NCI-H146 treated with DMSO at 0.1 percent for 48 hours (cell line): ENCODE measurements around the gene ARMC9.
"Not testable (repeated sequence)": the region's sequence is repeated elsewhere in the genome, so short reads cannot be mapped to it uniquely, and the experiment has no call there.

ENCODE experiments used
- DNase-seq: peaks from one replicate; lab custom pipeline; 2025; ENCODE audit not compliant: unreplicated experiment; lab: John Stamatoyannopoulos, UW

ARMC9 gene

DNA sequence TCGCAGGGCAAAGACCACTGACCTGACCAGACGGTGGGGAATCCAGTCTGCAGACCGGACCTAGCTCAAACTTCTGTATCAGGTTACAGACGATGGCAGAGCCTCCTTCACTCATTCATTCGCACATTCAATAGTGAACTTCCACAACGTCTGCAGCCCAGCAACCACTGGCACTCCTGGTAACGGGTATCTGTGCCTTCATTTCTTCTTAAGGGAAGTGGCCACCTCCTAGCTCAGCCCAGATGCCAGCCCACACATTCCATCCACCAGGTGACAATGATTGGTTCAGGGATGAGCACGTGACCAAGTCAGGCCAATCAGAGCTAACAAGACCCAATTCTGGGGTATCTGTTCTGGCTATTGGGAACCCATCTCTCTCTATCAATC lies 15.9 kb upstream of the ARMC9 start:
- no peak for DNase-seq

DNA sequence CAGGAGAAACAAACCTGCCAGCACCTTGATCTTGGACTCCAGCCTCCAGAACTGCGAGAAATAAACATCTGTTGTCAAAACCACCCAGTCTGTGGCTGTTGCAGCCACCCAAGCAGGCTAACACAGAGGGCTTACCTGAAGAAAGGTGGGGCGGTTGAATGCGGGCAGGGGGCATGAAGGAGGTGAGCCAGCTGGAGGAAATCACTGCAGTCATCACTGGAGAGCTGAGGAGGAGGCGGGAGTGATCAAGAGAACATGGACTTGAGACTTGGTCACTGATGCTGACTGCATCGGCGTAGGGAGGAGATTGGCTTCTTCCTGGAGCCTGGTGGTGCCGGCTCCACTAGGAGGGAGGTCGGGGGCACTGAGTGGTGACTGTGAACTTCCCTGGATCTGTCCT lies 14.6 kb upstream of the ARMC9 start:
- DNase-seq = no peak

DNA sequence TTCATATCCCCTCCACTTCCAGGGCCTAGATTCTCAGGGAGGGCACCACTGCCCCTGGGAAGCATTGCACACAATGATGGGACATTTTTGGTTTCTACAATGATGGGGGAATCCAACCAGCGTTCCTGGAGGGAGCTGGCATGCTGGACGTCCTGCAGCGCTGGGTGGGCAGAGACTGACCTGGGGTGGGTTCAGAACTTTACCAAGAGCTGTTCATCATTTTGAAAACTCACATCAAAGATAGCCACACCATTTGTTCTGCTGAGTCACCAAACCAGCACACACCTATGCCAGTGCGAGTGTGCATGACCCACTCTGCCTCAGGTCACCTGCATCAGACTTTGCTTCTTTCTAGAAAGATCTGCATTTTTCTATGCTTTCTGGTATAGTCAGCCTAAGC lies 14.1 kb upstream of the ARMC9 start:
- DNase-seq = no peak

DNA sequence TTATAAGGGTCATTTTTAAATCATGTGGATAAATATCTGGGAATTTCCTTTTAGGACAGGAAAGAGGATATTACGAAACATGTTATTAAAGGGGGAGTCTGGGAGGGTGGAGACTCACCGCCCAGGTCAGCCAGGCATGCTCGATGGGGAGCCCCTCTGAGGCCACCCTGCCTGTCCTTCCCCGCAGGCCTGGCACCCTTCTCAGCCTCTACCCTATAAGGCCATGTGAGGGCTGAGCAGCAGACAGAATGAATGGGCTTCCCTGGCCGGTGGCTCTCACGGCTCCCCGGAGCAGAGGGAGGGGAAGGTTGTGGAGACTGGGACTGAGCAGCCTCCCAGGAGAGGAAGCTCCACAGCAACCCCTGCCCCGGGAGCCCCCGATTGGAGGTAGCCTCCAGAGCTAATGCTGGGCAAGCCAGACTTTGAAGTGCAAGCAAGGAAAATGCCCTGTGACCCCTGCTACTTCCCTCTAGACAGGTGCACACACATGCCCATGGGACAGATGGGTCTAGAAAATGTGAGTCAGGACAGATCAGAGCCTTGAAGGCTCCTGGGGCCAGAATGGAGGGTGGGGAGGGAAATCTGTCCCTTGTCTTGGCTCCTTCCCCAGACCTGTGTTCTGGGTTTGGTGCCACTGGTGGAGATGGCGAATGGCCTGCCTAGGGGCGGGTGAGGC lies 13.2 kb upstream of the ARMC9 start:
- no peak for DNase-seq

DNA sequence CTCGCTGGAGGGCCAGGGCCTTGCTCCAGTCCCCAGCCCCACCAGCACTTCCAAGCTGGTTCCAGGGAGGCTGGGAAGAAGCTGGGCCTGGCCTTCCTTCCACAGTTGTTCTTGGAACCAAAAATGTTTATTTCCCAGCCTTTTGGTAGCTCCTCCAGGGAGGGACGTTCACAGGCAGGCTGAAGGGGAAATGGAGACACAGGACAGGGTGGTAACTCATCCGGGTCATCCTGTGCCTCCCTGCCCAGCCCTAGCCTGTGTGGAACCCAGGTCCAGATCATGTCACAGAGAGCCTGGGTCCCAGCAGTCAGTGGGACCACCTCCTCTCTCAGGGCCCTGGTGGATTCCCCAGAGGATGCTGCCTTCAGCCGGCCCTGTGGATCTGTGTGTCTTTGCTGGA lies 12.5 kb upstream of the ARMC9 start:
- DNase-seq = no peak

- no peak for DNase-seq
Observed at GRCh38 chr2:231186325-231186724, 12.1 kb upstream of the ARMC9 start.

- DNase-seq = no peak
Observed at GRCh38 chr2:231187736-231188505, 10.5 kb upstream of the ARMC9 start.

DNA sequence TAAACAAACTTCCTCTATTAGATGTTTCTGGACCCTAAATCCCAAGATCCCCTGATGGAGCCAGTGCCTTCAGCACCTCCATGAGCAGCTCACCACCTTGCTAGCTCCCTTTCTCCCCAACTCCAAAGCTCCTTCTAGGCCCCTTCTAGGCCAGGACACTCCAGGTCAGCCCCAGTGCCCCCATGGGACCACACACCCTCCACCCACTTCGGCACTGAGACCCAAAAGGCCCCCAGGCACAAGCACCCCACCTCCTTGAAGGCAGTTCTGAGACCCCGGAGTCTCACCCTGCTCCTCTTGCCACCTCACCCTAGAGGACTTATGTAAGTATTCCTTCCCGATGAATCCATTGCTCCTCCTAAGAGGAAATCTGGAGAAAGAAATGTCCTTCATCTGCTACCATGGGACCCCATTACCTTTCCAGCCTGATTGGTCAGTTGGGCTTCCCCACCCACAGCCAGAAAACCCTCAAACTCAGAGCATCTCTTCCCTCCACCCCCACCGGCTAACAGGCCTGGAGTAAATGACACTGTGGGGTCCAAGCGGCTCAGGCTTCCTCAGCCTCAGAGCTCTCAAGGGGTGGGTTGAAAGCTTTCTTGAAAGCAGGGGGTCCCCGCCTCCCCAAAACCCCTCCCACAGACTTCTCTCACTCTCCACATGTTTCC lies 9.8 kb upstream of the ARMC9 start:
- no peak for DNase-seq

DNA sequence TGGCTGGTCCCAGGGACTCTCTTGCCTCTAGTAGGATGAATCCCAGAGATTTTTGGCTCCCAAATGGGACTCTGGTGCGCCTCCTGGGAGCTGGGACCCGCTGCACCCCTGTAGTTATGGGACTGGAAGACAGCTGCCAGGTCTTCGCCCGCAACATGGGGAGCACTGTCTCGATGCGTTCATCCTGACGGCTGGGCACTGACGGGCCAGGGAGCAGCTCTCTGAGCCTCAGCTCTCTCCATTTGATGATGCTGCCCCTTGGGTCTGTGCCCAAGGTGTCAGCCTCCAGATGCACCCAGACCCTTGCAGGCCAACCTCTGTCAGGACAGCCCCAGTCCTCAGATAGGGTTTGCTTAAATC lies 9.3 kb upstream of the ARMC9 start:
- DNase-seq = no peak

GRCh38 chr2:231189571-231190495 lies 8.6 kb upstream of the ARMC9 start:
- no peak for DNase-seq

- DNase-seq = no peak
Observed at GRCh38 chr2:231190531-231191197, 7.8 kb upstream of the ARMC9 start.

DNA sequence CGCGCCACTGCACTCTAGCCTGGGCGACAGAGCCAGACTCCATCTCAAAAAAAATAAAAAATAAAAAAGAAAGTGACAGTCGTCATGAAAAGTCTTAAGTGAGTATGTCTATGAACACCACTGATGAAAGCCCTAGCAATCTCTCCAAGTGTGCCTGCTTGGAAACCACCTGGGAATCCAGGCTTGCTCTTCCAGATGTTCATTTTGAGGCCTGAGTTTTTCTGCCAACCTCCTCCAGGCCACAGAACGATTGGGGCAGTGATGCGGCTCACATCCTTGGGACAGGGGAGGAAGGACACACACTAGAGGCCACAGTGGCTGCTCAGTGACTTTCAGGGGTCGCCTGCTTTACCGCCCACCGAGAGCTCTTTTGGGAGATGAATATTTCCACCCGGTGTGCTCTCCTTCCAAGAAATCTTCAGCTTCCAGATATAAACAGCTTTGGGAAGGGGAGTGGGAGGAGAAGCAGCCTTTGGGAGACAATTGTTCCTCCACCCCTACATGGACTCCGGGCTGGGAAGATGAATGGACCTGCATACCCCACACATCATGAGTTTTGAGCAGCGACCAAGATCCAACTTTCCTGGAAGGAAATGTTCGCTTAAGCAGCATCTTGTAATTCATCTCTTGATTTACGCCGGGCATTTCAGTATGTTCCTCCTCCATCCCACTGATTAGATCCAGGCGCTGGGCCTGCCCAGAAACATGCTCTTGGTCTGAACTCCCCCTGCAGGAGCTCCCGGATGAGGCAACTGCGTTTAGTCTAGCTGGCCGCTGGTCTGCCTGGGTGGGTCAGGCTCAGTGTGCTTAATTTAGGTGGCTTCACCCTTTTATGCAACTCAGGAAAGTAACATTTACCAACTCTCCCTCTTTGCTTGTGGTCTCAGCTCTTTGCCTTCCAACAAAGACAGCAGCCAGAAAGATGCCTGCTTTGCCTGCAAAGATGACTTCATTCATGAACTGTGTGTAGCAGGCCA lies 6.2 kb upstream of the ARMC9 start:
- DNase-seq = no peak

- DNase-seq = no peak
Observed at GRCh38 chr2:231193216-231193615, 5.2 kb upstream of the ARMC9 start.

GRCh38 chr2:231196592-231196991 lies 1.8 kb upstream of the ARMC9 start:
- no peak for DNase-seq

DNA sequence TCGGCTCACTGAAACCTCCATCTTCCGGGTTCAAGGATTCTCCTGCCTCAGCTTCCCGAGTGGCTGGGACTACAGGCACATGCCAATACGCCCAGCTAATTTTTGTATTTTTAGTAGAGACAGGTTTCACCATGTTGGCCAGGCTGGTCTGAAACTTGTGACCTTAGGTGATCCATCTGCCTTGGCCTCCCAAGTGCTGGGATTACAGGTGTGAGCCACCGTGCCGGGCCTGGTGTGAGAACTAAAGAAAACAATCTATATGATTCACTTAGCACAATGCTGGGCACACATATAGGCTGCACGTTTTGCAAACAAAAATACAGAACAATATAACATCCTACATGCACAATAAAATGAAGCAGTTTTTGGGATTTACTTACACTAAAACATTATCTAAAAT lies 1.2 kb upstream of the ARMC9 start:
- not testable (repeated sequence) for DNase-seq

DNA sequence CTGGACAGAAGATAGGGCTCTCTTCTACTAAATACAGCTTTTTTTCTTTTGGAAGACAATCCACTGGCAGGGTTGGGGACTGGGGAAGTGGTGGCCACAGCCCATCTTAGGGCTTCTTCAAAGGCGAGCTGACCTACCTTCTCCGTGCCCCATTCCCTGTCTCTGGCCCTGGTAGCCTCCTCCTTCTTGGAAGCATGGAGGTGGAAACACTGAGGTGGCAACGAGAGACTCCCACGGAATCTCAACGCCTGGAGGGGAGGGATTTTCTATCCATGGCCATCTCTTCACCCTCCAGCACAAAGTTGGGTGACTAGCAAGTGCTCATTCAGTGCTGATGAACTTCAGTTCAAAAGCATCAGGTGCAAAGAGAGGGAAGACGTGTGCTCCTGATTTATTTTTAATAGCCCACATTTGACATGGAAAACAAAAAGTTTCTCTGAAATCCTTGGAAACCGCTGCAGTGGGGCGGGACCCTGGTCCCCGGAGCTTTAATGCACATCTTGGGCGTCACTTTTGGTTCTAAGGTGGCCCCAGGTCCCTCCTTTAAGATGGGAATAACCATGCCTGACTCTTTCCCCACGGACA lies 633 bp upstream of the ARMC9 start:
- DNase-seq = no peak

GRCh38 chr2:231199219-231199618 lies 788 bp downstream of the ARMC9 start:
- DNase-seq = no peak

DNA sequence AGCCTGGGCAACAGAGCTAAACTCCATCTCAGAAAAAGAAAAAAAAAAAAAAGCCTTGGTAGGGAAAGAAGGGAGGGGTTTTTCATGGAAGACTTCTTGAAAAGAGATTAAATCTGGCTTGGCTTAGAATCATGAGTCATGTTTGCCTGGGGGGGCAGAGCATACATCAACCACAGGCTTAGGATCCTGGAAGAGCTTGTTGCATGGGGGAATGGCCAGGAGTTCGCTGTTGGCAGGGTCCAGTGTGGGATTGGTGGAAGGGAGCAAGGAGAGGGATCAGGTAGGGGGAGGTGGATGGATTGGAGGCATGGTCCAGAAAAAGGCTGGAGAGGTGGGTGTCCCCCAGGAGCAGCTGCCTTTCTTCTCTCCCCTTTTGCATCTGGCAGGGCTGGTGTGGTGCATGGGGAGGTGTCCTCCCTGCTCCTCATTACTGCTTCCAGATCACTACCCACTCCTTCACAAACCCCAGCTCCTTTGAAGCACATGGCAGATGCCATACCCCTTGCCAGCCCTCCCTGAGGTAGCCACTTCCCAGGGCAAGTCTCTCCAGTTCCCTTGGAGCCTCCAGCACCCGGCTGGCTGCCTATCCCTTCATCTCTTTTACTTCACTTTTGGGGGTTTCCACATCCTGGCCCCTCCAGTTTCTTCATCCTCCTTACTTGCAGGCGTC lies 2.5 kb downstream of the ARMC9 start:
- DNase-seq = no peak

DNA sequence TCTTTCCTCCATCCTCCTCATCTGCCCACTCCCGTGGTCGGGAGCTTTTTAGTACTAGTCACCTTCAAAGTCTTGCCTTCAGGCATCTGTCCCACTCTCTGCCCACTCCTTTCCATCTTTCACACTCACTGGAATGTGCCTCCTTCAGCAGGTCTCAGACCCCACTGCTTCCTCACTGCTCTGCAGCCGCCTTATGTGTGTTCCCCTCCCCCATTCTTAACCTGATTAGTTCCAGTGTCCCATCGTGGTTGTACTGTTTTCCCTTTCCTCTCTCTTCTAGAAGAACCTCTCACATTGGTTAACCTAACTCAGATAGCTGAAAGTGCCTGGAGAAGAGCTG lies 3.0 kb downstream of the ARMC9 start:
- no peak for DNase-seq
